ENCODE data around the gene HYDIN. TPM values are rescaled to one million over a fixed set of nuclear protein-coding genes. Genes with fewer than 3 reads are reported as not detected.

HYDIN gene
- total and polyA plus RNA-seq, 7 donors, result under 0.01 to 7.5 (median 1.6) TPM; not detected in 1

DNA sequence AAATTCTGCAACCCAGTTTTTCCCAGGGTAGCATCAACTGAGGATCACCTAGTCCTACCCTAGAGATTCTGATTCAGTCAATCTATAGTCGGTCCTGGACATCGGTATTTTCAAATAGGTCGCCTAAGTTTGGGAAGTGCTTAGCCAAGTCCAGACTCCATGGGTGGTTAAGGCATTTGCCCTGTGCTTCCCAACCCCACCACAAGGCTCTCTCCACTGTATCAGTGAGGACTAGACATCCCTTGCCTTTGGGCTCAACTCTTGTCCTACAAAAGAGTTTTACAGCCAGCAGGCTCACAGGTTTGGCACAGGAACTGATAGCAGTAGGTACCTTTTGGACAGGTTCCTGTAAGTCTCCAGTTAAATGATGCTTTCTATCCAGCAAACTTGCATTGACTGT, 13.8 kb downstream of the HYDIN start:
- WGBS, 2 donors, result 93 to 96% methylated on average over 3 of the region's 3 CpGs
- no peak overlapping the region for H3K4me3 ChIP-seq
- H3K36me3 ChIP-seq, result no peaks in the 10 kb centered on the region
- H3K27ac ChIP-seq, result no peak overlapping the region
- DNase-seq, result no peak
- TF ChIP-seq POLR2A (IDR thresholded peaks at IDR 0.05) (no peak), POLR2AphosphoS5 (IDR thresholded peaks at IDR 0.05) (no peak), EP300 (IDR thresholded peaks at IDR 0.05) (no peak)
- TF ChIP-seq, protein P1, sequence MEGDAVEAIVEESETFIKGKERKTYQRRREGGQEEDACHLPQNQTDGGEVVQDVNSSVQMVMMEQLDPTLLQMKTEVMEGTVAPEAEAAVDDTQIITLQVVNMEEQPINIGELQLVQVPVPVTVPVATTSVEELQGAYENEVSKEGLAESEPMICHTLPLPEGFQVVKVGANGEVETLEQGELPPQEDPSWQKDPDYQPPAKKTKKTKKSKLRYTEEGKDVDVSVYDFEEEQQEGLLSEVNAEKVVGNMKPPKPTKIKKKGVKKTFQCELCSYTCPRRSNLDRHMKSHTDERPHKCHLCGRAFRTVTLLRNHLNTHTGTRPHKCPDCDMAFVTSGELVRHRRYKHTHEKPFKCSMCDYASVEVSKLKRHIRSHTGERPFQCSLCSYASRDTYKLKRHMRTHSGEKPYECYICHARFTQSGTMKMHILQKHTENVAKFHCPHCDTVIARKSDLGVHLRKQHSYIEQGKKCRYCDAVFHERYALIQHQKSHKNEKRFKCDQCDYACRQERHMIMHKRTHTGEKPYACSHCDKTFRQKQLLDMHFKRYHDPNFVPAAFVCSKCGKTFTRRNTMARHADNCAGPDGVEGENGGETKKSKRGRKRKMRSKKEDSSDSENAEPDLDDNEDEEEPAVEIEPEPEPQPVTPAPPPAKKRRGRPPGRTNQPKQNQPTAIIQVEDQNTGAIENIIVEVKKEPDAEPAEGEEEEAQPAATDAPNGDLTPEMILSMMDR (IDR thresholded peaks at IDR 0.05), result no peak
- intact Hi-C loops (cut with DNase I), result loop anchor here (10.0 kb wide), 1 partner anchor 138 kb away; the partner anchor contains the start of gene CALB2
- H3K27me3 ChIP-seq, result no peaks in the 10 kb centered on the region
- H3K4me1 ChIP-seq, result no peaks in the 10 kb centered on the region
- H3K9me3 ChIP-seq, result peaks cover 0 to under 1% (median under 1%) of the 10 kb centered on the region in 4 donors

- H3K9me3 ChIP-seq, result peaks cover 0 to 3% (median 0%) of the 10 kb centered on the region in 4 donors
- no peak for DNase-seq
- no peak for TF ChIP-seq EP300 (IDR thresholded peaks at IDR 0.05)
- TF ChIP-seq, protein P1 (IDR thresholded peaks at IDR 0.05), result no peak
- H3K4me3 ChIP-seq, result no peak overlapping the region
- intact Hi-C loops (cut with DNase I), result loop anchor here (10.0 kb wide), 1 partner anchor 140 kb away; the partner anchor contains the start of gene CALB2
- no peak overlapping the region for H3K27ac ChIP-seq
- H3K4me1 ChIP-seq, result no peaks in the 10 kb centered on the region
- H3K27me3 ChIP-seq, result no peaks in the 10 kb centered on the region
- 40 to 53% methylated on average over 1 of the region's 1 CpG for WGBS, 2 donors
- no peaks in the 10 kb centered on the region for H3K36me3 ChIP-seq
Measured at GRCh38 chr16:71214746-71215381, 15.7 kb downstream of the HYDIN start.

- DNase-seq, result no peak
- no peaks in the 10 kb centered on the region for H3K4me1 ChIP-seq
- H3K27ac ChIP-seq, result no peak overlapping the region
- intact Hi-C loops (cut with DNase I), result no loop called here
- WGBS, 2 donors, result 61 to 81% methylated on average over 3 of the region's 3 CpGs
- H3K9me3 ChIP-seq, result peaks cover 0 to 13% (median 5%) of the 10 kb centered on the region in 4 donors
- H3K27me3 ChIP-seq, result no peaks in the 10 kb centered on the region
- no peaks in the 10 kb centered on the region for H3K36me3 ChIP-seq
- H3K4me3 ChIP-seq, result no peak overlapping the region
- TF ChIP-seq POLR2A (IDR thresholded peaks at IDR 0.05), result no peak
- TF ChIP-seq, protein P1 (IDR thresholded peaks at IDR 0.05), result no peak
- no peak for TF ChIP-seq POLR2AphosphoS5 (IDR thresholded peaks at IDR 0.05)
- no peak for TF ChIP-seq EP300 (IDR thresholded peaks at IDR 0.05)
Measured at GRCh38 chr16:71205482-71206131, 24.9 kb downstream of the HYDIN start.

DNA sequence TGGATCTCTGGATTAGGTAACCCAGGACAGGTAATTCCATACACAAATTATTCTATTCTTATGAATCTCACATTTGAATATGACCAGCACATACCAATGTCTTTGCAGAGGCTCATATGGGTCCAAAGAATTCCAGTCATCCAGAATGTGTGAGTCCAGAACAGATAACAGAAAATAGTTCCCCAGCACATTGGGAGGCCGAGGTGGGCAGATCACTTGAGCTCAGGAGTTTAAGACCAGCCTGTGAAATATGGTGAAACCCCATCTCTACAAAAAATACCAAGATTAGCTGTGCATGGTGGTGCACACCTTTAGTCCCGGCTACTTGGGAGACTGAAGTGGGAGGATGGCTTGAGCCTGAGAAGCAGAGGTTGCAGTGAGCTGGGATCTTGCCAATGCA, 26.9 kb downstream of the HYDIN start:
- no peak overlapping the region for H3K27ac ChIP-seq
- DNase-seq, result no peak
- no peaks in the 10 kb centered on the region for H3K4me1 ChIP-seq
- WGBS, 2 donors, result 71 to 82% methylated on average over 2 of the region's 2 CpGs
- H3K27me3 ChIP-seq, result no peaks in the 10 kb centered on the region
- TF ChIP-seq POLR2A (IDR thresholded peaks at IDR 0.05) (no peak), POLR2AphosphoS5 (IDR thresholded peaks at IDR 0.05) (no peak), EP300 (IDR thresholded peaks at IDR 0.05) (no peak)
- TF ChIP-seq, protein P1 (IDR thresholded peaks at IDR 0.05), result no peak
- intact Hi-C loops (cut with DNase I), result no loop called here
- peaks cover 0 to 13% (median 5%) of the 10 kb centered on the region in 4 donors for H3K9me3 ChIP-seq
- H3K4me3 ChIP-seq, result no peak overlapping the region
- no peaks in the 10 kb centered on the region for H3K36me3 ChIP-seq

Measured in sigmoid colon (tissue), 7 donors.